Activated CD8-positive, alpha-beta memory T cell treated with anti-CD3 and anti-CD28 coated beads, Interleukin-2, amount 50 U/mL, for 1 hour (primary cell): ENCODE data around the gene SMG6.
"Not testable (repeated sequence)": the region's sequence is repeated elsewhere in the genome, so short reads cannot be mapped to it uniquely, and the experiment has no call there.

ENCODE experiments used
- DNase-seq: peaks from one replicate; pipeline ENCODE4 v3.0.0-alpha.2; 2020; ENCODE audit errors: extremely low read depth

The SMG6 gene

DNA sequence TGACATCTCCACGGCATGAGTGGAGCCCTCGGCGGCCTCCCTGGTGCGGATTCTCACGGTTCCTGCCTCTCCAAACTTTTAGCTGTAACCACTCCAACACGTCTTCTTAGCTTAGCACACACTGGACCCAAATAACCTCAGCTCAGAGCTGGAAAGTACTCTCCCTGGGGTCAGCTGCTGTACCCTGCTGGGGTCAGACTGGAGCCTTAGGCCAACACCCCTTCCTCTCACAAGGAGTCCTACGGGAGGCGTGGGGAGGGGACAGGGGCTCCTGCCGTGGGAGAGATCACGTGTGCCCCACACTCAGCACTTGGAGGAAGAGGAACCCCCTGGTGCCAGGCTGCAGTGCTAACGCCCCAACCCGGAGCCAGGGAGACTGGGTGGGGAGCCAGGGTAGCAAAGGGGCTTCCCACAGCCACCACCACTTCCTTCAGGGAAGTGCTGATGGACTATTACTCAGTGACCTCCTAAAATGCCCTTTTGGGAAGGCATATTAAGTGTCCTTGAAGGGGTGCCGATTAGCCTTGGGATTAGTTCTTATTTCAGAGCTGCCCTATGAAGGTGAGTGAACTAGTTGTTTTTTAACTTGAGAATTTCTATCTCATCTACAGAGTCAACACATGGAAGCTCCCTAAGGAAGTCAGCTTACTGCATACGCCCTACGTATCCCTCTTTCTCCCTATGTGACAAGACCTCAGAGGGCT lies 124.6 kb downstream of the SMG6 start:
- DNase-seq, result no peak

DNA sequence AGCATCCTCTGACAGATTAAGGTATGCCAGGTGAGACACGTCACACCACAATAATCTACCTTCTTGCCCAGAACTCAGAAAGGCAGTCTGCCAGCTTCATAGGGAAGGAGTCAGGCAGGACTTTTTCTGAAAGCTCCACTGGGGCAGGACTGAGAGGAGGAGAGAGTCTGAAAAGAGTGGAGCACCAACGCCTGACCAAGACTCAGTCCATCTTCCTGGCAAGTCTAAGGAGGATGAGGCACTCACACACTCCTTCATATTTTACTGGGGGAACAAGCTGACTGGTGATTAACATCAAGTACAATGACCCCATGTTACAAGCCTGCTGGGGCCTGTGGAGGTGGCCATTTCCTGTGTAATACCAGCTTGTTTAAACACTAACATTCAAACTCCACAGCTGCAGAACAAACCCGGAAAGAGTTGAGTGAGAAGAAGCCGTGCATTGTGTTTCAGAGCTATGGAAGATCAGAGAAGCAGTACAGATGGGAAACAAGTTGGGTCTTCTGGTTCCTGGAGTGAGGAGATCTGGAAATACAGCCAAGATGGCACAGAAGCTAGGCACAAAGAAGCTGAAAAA lies 126.3 kb downstream of the SMG6 start:
- DNase-seq, result no peak

DNA sequence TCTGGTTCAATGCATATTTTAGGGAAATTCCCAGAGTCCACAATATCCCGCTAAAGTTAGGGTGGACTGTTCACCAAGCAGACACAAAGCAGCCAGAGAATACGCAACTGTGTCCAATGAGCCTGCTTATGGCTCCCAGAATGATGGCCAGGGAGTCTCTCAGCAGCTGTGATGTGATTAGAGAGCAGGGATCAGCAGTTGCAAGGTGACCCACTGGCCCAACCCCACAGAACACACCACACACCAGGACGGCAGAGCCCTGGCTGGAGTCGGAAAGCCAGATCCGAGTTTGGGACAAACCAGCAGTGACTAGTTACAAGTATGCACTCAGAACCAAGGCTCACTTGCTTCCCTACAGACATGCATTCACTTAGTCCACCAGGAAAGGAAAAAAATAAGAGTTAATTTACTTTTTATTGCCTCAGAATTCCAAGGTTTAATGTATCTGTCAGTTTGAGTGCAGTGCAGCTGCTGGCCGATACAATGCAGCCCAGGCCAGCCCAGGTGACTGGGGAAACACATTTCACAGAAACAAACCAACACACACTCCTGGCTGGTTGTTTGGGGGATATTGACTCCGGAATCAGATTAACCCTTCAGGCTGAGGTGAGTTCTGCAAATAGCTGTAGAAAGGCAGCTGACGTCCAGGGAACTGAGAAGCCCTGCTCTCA lies 127.0 kb downstream of the SMG6 start:
- no peak for DNase-seq

- DNase-seq, result no peak
These were observed 128.3 kb downstream of the SMG6 start for GRCh38 chr17:2175294-2175628.

- no peak for DNase-seq
These were observed 128.9 kb downstream of the SMG6 start for GRCh38 chr17:2174468-2175293.

DNA sequence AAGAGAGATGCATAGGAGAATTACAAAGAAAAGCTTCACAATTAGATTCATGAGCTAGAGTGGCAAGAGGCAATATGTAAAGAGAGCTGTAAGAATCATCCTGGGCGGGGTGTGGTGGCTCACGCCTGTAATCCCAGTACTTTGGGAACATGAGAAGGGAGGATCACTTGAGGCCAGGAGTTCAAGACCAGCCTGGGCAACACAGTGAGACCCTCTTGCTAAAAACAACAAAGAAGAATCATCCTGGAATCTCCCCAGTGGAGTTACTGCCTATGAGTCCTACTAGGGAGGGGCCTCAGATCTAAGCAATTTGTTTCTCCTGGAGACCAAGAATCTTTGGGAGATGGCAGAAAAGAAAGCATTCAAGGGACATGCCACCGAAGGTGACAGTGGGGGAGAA lies 129.6 kb downstream of the SMG6 start:
- no peak for DNase-seq

DNA sequence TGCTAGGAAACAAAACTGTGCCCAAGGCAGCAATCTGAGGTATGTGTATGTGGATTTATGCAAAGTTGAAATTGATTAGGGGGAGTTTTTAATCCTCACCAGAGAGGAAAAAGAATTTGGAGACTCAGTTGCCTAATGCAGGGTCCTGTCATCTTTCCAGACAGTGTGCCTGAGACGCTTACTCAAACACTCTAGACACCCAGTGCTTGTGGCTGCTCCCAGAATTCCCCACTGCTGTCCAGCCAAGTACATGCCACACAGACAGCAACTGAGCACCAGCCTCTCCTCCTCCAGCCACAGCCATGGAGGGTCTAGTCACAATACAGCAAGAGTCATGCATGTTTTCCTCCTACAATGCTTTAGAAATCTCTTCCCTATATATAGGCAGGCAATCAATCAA lies 130.6 kb downstream of the SMG6 start:
- no peak for DNase-seq

DNA sequence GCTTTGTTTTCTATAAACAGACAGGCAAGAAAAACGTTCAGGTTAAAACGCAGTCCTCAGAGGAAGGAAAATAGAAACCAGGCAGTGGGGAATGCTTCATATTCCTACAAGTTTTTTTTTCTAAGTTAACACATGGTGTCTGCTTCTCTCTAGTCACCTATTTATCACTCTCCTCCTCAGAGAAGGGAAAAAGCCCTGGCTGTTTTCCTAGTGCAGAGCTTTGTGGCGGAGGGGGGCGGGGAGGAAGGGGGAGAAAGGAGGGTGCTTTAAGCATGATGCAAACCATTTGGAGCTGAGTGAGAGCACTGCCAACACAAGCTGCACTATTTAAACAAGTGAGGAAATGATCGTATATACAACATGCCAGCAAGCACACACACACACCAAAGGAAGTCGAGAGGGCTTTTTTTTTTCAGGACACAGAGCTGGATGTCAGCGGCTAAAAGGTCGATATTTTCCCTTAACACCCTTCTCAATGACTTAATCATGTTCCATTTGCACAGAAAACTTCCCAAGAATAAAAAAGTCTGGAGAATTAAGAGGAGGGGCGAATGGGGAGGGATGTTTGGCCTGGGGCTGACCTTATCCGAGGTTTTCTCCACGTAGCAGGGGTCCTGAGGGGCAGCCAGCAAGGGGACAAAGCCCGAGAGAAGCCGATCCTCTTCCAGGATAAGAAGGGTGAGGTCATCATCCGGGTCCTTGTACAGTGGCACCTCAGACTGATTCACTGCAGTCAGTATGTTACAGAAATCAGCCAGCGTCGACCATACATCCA lies 131.3 kb downstream of the SMG6 start:
- no peak for DNase-seq

DNA sequence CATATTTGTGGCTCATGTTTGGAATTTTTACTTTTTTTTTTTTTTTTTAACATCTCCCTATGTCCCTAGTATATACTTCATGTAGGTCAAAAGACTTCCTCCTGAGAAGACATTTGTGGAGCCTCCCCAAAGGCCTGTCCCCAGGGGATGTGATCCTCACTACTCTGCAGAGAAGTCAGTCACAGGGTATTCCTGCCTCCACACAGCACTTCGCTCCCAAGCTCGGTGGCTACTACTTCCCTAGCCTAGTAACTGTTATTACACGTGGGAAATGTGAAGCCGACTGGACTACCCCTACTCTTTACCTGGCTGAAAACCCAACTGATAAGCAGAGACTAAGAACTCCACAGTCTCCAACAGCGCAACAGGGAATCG lies 131.9 kb downstream of the SMG6 start:
- no peak for DNase-seq

DNA sequence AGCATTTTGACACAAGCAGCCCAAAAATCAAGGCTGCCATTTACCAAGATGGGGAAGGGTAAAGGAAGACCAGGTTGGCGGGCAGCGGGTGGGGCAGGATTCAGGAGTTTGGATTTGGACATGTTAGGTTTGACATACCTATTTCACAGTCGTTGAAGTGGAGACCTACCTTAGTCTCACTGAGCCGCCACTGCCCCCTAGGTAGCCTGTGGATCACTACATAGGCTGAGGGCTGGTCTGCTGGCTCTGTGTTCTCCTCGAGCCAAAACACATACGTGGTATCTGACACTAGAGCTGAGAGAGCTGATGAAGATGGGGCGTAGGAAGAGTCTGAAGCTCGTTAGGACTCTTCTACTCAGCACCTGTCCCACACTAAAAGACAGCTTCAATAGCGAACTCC lies 133.6 kb downstream of the SMG6 start:
- no peak for DNase-seq

DNA sequence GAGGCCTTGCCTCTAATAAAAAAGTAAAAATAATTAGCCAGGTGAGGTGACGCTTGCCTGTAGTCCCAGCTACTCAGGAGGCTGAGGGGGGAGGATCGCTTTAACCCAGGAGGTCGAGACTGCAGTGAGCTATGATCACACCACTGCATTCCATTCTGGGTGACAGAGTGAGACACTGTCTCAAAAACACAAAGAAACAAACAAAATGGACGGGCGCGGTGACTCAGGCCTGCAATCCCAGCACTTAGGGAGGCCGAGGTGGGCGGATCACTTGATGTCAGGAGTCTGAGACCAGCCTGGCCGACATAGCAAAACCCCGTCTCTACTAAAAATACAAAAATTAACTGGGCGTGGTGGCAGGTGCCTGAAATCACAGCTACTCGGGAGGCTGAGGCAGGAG lies 137.9 kb downstream of the SMG6 start:
- DNase-seq, result not testable (repeated sequence)

DNA sequence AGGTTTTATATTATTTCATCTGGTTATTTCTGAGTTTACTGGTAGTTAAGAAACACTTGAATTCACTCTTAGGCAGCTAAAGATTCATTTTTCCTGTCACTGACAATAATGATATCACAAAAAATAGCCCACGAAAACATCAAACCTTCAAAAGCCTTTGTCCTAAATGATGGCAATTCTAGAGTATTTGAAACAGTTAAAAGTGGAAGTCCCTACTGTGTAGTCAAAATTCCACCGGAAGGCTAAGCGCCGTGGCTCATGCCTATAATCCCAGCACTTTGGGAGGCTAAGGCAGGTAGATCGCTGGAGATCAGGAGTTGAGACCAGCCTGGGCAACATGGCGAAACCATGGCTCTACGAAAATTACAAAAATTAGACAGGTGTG lies 145.2 kb downstream of the SMG6 start:
- DNase-seq, result no peak

DNA sequence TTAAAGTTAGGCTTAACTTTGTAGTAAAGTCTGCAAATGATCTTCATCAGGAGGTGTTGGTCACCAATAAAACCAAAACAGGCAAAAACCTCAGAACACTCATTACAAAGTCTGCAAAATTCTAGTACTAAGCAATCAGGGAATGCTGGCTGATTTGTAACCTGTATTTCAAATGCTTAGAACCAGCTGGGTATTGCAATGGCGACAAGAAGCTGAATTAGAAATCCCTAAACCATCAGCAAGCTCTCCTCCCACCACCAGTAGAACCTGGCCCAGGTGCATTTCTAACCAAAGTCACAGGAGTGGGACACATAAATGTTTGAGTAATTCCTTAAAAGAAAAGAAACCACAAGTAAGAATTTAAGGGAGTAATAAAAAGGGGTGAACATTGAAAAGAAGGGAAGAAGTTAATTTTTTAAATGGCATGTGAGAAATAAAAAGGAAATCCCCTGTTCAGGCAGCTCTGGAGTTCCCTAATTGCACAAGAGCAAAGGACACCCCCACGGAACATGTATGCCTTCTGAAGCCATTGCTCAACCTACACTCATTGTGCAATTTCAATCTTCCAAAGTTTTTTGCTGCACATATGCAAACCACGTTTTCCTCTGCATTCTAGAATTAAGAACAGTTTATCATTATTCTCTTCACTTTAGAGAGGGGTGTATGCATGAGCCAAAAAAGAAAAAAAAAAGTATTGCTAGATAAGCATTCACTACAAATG lies 145.8 kb downstream of the SMG6 start:
- no peak for DNase-seq

DNA sequence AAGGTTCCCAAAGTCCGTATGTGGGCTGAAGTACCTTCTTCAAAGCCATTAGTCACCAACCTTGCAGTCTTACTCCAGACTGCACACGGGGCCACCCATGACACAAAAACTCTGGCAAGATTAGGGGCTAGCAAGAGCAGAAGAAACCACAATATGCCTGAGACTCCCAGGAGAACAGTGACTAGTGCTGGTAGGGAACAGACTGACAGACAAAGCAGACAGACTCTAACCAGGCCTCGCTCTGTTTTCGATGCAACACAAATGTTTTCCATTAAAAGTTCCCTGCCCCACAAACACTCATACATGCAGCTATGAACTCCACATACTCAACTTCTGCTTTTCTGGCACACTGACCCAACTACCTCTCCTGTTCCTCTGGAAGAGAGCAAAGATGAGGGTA lies 146.5 kb downstream of the SMG6 start:
- DNase-seq, result no peak

DNA sequence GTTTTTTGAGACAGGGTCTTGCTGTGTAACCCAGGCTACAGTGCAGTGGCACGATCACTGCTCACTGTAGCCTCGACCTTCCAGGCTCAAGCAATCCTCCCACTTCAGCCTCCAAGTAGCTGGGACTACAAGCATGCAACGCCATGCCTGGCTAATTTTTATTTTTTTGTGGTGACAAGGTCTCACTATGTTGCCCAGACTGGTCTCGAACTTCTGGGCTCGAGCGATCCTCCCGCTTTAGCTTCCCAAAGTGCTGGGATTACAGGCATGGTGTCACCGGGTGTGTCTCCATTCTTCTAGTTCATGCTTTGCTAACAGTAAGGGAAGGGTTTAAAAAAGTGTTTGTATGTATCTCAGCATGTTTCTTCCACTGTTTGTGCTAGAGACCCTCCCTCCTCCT lies 146.9 kb downstream of the SMG6 start:
- DNase-seq, result no peak

- no peak for DNase-seq
These were observed 148.0 kb downstream of the SMG6 start for GRCh38 chr17:2155573-2155972.

- no peak for DNase-seq
These were observed 152.1 kb downstream of the SMG6 start for GRCh38 chr17:2151358-2152033.

DNA sequence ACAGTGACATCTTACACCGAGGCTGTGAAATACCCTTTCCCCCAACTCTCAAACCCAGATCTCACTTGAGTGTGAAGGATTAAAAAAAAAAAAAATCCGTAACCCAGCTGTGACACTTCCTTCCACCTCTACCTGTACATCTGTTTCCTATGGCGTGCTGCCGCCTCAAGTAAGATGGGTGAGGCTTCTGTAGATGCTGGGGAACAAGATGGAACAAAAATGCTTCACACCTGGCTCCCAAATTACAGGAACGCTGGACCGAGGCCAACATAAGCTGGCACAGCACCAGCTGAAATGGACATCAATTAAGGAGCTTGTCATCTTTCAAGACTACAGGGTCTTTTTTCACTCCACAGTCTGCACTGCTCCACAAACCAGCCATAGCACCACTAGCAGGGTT lies 152.8 kb downstream of the SMG6 start:
- no peak for DNase-seq

DNA sequence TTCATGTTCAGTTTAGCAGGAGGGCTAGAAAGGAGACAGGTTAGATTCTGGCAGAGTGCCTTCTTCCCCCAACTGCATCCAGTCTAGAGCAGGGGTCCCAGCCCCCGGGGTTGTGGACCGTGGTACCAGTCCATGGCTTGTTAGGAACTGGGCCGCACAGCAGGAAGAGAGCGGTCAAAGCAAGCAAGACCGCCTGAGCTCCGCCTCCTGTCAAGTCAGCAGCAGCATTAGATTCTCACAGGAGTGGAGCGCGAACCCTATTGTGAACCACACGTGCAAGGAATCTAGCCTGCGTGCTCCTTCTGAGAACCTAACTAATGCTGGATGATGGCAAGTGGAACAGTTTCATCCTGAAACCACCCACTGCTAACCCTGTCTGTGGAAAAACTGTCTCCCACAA lies 153.7 kb downstream of the SMG6 start:
- no peak for DNase-seq

GRCh38 chr17:2146132-2146871 lies 157.3 kb downstream of the SMG6 start:
- no peak for DNase-seq
